ENCODE measurements around the gene AHSA1.

AHSA1 gene

GRCh38 chr14:77436042-77436441 lies 21.9 kb upstream of the AHSA1 start:
- peaks cover 18% of the 10 kb centered on the region for H3K36me3 ChIP-seq (replicated peaks; ENCODE audit: low read depth, low read length)
- H3K79me2 ChIP-seq (ENCODE audit: low read length) = no peaks in the 10 kb centered on the region
- no peak overlapping the region for H3K4me3 ChIP-seq (ENCODE audit: low read length)
- no peak overlapping the region for H3K4me2 ChIP-seq (ENCODE audit: low read length)
- H3K9ac ChIP-seq (ENCODE audit: low read length) = no peak overlapping the region
- H2AFZ ChIP-seq (ENCODE audit: low read depth, low read length) = no peak overlapping the region
- TF ChIP-seq CTCF (IDR thresholded peaks at IDR 0.05; ENCODE audit: low read depth, low read length) = no peak
- TF ChIP-seq EZH2phosphoT487 (IDR thresholded peaks at IDR 0.05; ENCODE audit: low read depth) = no peak
- H3K4me1 ChIP-seq (ENCODE audit: low read length) = no peaks in the 10 kb centered on the region
- H3K27me3 ChIP-seq (ENCODE audit: low read depth, low read length) = no peaks in the 10 kb centered on the region
- H3K9me3 ChIP-seq (ENCODE audit: insufficient read depth, low read length) = no peaks in the 10 kb centered on the region
- no peak overlapping the region for H3K27ac ChIP-seq (ENCODE audit: low read length)
- H4K20me1 ChIP-seq (ENCODE audit: insufficient read depth, low read length) = no peaks in the 10 kb centered on the region

- no peaks in the 10 kb centered on the region for H3K27me3 ChIP-seq (ENCODE audit: low read depth, low read length)
- H3K36me3 ChIP-seq (replicated peaks; ENCODE audit: low read depth, low read length) = peaks cover 34% of the 10 kb centered on the region
- TF ChIP-seq EZH2phosphoT487 (IDR thresholded peaks at IDR 0.05; ENCODE audit: low read depth) = no peak
- TF ChIP-seq CTCF (IDR thresholded peaks at IDR 0.05; ENCODE audit: low read depth, low read length) = no peak
- no peak overlapping the region for H3K27ac ChIP-seq (ENCODE audit: low read length)
- no peaks in the 10 kb centered on the region for H3K4me1 ChIP-seq (ENCODE audit: low read length)
- no peaks in the 10 kb centered on the region for H4K20me1 ChIP-seq (ENCODE audit: insufficient read depth, low read length)
- no peak overlapping the region for H2AFZ ChIP-seq (ENCODE audit: low read depth, low read length)
- no peak overlapping the region for H3K4me3 ChIP-seq (ENCODE audit: low read length)
- no peak overlapping the region for H3K4me2 ChIP-seq (ENCODE audit: low read length)
- H3K79me2 ChIP-seq (ENCODE audit: low read length) = no peaks in the 10 kb centered on the region
- no peak overlapping the region for H3K9ac ChIP-seq (ENCODE audit: low read length)
- H3K9me3 ChIP-seq (ENCODE audit: insufficient read depth, low read length) = no peaks in the 10 kb centered on the region
Measured at GRCh38 chr14:77438596-77438995, 19.3 kb upstream of the AHSA1 start.

GRCh38 chr14:77439861-77440260 lies 18.0 kb upstream of the AHSA1 start:
- Histone ChIP-seq H3K4me2 (ENCODE audit: low read length) (no peak overlapping the region), H3K4me1 (ENCODE audit: low read length) (no peaks in the 10 kb centered on the region), H3K9ac (ENCODE audit: low read length) (no peak overlapping the region), H3K36me3 (replicated peaks; ENCODE audit: low read depth, low read length) (peaks cover 30% of the 10 kb centered on the region), H2AFZ (ENCODE audit: low read depth, low read length) (no peak overlapping the region), H3K79me2 (ENCODE audit: low read length) (no peaks in the 10 kb centered on the region), H4K20me1 (ENCODE audit: insufficient read depth, low read length) (no peaks in the 10 kb centered on the region), H3K9me3 (ENCODE audit: insufficient read depth, low read length) (no peaks in the 10 kb centered on the region), H3K27me3 (ENCODE audit: low read depth, low read length) (no peaks in the 10 kb centered on the region), H3K4me3 (ENCODE audit: low read length) (no peak overlapping the region), H3K27ac (ENCODE audit: low read length) (no peak overlapping the region)
- TF ChIP-seq EZH2phosphoT487 (IDR thresholded peaks at IDR 0.05; ENCODE audit: low read depth) = no peak
- no peak for TF ChIP-seq CTCF (IDR thresholded peaks at IDR 0.05; ENCODE audit: low read depth, low read length)

GRCh38 chr14:77442196-77442595 lies 15.7 kb upstream of the AHSA1 start:
- TF ChIP-seq CTCF (IDR thresholded peaks at IDR 0.05; ENCODE audit: low read depth, low read length) (no peak), EZH2phosphoT487 (IDR thresholded peaks at IDR 0.05; ENCODE audit: low read depth) (no peak)
- no peaks in the 10 kb centered on the region for H3K9me3 ChIP-seq (ENCODE audit: insufficient read depth, low read length)
- H3K27me3 ChIP-seq (ENCODE audit: low read depth, low read length) = no peaks in the 10 kb centered on the region
- no peaks in the 10 kb centered on the region for H3K4me1 ChIP-seq (ENCODE audit: low read length)
- no peak overlapping the region for H3K4me3 ChIP-seq (ENCODE audit: low read length)
- H3K36me3 ChIP-seq (replicated peaks; ENCODE audit: low read depth, low read length) = peaks cover 30% of the 10 kb centered on the region
- no peaks in the 10 kb centered on the region for H4K20me1 ChIP-seq (ENCODE audit: insufficient read depth, low read length)
- H2AFZ ChIP-seq (ENCODE audit: low read depth, low read length) = no peak overlapping the region
- H3K4me2 ChIP-seq (ENCODE audit: low read length) = no peak overlapping the region
- H3K79me2 ChIP-seq (ENCODE audit: low read length) = no peaks in the 10 kb centered on the region
- no peak overlapping the region for H3K9ac ChIP-seq (ENCODE audit: low read length)
- no peak overlapping the region for H3K27ac ChIP-seq (ENCODE audit: low read length)

Measured in OCI-LY3 (cell line).